CD4-positive, alpha-beta T cell treated with Interferon alpha-2 for 1 hour (primary cell): ENCODE results near the gene GDF9.
"Not testable (repeated sequence)": the region's sequence is repeated elsewhere in the genome, so short reads cannot be mapped to it uniquely, and the experiment has no call there.

Experiments
- DNase-seq, 2 donors: peaks; one replicate each; pipeline ENCODE4 v3.0.0-alpha.2; 2020 to 2022

GDF9 gene

DNA sequence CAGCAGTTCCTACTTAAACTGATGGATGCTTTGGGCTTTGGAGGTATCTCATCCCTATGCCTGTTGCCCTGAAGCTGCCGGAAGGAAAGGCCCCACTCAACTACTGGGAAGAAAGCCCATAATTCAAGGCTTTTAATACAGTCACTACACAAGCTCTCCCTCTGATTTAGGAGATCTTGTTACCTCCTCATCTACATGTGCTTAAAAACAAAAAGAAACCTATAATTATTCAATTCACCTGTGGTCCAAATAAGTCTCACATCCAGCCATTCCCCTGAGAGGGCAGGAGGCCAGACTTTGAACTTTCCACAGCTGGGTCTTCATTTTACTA, 6.5 kb upstream of the GDF9 start:
- DNase-seq = no peak

DNA sequence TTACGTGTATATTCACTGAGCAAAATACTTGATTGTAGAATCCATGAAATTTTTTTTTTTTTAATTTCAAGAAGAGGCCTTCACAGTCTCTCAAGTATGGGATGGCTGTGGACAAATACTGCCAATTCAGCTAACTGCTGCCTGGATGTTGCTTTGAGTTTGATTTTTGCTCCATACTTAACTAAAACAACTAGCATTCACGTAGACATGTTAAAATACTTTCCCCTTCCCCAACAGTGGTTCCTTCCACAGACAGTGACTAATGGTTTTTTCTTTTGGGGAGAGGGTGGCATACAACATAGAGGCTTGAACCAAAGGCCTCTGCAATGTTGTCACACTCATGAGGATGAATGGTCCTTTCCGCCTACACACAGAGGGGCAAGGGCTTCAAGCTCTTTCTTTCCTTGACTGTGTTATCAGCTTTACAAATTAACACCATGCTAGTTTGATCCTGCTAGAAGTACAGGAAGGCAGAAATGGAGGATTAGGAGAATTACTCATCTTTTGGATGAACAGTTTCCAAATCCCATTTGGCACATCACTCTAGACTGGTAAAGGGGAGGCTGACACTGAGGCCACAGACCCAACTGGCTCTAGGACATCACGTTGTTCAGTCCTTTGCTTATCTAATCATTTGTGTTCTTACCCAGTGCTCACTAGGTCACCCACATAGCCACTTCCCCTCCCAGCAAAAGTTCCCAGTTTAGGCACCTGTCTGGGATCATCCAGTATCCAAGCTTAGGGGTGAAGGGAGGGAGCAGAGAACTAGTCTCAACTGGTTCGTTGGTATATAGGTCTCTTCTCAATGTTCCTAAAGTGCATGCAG, 5.4 kb upstream of the GDF9 start:
- DNase-seq = no peak

DNA sequence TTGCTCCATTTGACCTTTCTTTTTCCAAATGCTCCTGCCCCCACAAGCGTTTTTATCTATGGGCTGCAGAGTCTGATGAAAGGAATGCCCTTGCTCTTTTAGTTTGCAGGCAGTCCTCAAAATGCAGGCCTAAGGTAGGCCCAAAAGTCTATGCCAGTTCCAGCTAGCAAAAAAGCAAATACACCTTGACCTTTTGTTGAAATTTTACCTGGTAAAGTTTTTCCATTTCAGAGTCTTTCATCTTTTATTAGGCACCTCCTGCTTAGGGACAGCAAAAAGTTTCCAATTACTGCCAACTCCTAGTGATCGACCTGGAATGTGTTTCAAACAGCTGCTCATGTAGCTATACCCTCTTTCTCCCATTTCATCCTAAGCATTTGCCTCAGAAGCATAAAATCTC, 4.5 kb upstream of the GDF9 start:
- DNase-seq = no peak

DNA sequence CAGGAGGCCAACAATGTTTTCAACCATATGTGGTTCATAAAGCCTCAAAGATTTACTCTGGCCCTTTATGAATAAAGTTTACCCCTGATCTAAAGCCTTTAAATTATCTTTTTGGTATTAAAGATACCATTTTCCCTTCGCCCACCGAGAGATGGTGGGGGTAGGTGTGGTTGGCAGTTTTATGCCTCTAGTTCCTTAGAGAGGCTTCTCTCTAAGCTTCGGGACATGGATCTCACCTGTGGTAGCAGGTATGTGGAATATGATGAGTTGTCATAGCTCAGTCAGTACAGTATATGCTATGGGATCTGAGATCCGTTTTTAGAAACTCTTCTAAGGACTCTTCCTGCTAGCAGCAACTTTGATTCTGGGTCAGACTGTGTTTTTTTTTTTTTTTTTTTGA, 2.5 kb upstream of the GDF9 start:
- no peak for DNase-seq

DNA sequence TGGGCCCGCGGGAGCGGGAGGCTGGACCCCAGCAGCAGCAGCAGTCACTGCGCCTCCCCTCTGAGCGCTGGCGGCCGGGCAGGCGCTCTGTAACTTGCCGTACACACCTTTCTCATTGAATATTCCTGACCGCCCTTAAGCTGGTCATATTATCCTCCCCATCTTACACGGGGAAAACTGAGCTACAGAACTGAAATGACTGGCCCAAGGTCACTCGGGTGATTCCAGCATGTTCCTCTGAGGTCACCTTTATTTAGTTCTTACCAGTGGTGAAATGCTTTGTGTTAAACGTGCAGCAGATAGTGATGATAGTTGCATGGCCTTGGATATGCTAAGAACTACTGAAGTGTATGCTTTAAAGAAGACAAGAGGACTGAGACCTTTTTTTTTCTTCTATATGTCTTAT, 780 bp upstream of the GDF9 start:
- DNase-seq = no peak

DNA sequence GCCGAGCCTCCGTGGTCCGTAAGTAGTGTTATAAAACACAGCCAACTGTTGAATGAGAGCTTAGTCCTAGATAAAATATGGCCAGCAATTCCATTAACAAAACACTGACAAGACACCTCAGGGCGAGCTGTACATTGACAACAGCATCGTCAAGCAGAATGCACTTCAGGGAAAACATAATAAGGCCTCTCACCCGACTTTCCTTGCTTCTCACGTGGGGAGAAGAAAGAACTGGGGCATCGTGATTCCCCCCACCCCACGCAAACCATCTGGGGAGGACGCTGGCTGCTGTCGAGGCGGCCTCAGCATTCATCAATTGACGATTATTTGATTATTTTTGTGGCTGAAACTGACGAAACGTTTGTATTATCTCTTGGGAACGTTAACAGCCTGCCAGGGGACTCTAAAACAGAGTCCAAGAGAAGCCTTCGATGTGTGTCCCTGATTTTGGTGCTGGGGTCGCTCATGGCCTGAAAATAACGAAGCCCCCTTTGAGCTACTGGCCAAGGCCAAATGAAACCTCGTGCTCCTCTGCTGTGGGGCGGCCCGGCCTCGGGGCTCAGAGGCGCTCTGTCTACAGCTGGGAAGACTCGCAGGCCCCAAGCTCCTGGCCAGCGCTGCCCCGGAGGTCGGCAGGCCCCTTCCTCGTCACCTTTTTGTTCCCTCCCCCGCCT, 464 bp downstream of the GDF9 start:
- no peak for DNase-seq

DNA sequence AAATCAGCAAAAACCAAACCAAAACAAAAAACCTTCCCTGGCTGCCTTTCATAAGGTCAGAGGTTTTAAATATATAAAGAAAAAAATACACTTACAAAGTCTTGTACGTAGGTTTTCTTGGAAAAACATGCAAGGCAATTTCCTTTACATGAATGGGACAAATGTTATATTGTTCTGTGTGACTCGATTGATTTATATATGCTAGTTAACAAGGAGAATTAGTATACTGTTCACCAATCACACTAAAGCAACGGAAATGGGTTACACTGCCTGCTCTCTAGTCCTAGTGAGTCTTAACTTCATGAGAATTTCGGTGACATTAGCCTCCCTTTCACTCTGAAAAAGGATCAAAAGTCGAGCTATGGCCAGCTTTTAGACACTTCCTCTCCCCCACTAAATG, 5.5 kb downstream of the GDF9 start:
- no peak for DNase-seq

DNA sequence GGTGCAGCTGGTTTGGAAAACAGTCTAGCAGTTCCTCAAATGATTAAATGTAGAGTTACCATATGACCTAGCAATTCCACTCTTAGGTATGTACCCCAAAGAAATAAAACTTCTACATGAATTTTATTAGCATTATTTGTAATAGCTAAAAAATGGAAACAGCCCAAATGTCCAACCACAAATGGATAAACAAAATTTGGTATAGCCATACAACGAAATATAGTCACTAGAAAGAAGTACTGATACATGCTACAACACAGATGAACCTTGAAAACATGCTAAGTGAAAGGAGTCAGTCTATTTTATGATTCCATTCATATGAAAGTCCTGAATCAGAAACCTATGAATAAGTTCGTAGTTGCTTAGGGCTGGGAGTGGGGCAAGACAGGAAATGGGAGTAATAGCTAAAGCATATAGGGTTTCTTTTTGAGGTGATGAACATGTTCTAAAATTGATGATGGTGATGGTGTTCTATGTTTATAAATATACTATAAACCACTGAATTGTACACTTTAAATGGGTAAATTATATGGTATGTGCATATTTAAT, 6.3 kb downstream of the GDF9 start:
- no peak for DNase-seq

DNA sequence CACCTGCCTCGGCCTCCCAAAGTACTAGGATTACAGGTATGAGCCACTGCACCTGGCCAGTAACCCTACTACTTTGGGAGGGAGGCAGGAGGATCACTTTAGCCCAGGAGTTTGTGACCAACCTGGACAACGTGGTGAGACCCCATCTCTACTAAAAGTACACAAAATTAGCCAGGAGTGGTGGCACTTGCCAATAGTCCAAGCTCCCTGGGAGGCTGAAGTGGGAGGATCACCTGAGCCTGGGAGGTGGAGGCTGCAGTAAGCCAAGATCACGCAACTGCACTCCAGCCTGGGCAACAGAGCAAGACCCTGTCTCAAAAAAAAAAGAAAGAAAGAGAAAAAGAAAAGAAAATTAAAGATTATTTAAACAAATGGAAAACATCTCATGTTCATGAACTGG, 10.3 kb downstream of the GDF9 start:
- no peak for DNase-seq

DNA sequence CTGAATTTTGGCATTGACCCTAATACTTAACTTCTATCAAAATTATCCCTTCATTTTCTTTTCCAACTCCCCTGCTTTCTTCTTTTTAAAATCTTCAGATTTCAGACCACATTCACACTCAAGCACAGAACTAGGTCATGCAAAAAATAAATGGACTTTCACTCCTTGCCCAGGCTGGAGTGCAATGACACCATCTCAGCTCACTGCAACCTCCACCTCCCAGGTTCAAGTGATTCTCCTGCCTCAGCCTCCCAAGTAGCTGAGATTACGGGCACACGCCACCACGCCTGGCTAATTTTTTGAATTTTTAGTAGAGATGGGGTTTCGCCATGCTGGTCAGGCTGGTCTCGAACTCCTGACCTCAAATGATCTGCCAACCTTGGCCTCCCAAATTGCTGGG, 11.3 kb downstream of the GDF9 start:
- DNase-seq = not testable (repeated sequence)

DNA sequence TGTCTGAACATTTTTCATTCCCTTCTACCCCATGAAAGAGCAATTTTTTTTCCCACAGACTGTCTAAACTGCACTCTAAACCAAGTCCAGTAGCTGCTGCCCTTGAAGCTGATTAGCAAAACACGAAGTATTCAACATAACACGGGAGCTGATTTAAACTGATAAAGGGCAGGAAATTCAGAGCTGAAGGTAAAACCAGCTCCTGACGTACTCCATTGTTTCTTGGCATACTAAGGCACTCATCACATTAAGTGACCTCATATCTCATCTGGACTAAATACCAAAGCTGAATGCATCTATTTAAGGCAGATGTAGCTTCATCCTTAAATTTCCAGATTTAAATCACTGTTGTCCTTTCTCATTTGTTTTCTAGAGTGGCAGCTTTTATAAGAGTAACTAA, 12.0 kb downstream of the GDF9 start:
- DNase-seq = no peak

DNA sequence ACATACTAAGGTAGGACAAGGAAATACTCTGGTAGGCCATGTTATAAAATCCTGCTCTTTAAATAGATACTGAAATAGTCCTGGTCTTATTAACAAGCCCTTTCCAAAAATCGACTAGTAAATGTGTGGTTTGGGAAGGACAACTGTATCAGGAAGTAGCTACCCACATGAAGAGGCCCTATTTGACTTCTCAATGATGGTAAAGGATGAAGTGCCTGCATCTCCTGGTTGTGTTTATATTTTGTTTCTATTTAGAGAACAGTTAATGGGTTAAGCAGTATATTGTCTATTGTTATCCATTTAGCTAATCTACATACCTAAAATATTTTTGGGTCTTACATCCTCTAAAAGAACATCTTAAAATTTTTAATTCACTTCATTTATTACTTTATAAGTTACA, 12.5 kb downstream of the GDF9 start:
- DNase-seq = no peak

DNA sequence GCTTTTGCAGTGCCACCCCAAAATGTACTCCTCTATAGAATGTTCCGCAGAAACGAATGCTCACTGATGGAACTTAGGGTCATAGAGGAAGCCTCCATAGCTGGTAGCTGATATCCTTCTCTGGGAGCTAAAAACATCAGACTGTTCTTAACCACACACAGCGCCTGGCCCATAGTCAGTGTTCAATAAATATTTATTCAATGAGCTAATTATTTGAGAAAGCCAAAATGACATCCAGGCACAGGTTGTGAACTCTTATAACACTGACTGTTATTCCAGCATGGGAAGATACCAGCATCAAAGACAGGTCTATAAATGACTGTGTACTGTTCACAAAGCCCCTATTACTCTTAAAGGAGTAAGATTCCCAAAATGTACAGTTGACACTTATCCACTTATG, 12.9 kb downstream of the GDF9 start:
- no peak for DNase-seq

DNA sequence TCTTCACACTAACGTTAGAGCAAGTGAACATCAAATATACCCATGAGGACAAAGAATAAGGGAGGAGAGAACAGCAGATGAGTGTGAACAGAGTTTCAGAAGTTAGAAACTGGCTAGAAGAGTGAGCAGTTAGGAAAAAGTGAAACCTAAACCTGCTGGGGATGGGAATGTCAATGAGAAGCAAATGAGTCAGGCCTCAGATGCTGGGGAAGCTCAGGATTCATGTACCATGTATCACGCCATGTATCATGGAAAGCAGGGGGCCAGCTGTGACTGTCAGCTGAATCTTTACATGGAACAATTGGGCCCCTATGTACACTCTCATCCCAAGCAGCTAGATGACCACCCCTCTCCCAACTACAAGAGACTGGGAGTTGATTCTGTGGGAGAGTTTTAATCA, 16.2 kb downstream of the GDF9 start:
- DNase-seq = no peak

DNA sequence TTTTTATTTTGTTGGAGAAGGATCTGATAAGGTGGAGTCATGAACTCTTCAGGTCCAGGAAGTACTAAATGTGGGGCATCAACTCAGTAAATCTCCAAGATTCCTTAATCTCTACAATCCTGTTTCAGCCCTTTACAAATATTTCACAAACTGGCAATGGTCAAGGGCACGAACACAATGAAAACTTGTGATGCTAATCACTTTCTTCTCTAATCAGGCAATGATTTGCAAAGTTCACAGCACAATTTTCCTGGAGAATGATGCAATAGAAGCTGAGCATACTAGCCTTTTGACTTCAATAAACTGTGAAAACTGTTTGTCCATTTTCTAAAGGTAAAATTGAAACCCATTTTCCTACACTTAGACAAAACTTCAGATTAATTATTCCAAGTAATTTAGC, 16.9 kb downstream of the GDF9 start:
- no peak for DNase-seq

DNA sequence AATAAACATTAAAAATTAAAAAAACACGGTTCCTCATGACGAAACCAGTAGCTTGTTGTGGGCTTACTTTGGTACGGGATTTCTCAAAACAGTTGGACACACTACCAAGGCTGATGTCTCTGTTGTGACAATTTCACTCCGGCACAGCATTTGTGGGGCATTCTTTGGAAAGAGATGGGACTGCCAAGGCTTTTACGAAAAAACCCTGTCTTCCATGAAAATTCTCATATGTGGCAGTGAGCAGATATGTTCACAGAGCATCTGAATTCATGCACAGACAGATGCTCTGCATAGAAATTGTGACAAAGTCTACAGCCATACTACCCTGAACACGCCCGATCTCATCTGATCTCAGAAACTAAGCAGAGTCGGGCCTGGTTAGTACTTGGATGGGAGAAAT, 18.0 kb downstream of the GDF9 start:
- no peak for DNase-seq

DNA sequence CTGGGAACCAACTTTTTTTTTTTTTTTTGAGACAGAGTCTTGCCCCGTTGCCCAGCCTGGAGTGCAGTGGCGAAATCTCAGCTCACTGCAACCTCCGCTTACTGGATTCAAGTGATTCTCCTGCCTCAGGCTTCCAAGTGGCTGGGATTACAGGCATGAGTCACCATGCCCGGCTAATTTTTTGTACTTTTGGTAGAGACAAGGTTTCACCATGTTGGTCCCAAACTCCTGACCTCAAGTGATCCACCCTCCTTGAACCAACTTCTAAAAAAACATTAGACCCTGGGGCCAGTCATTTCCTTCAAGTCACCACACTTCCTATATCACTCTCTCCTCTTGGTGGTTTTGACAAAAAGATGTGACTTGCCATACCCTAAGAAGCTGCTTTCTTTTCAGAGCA, 25.0 kb downstream of the GDF9 start:
- DNase-seq = peak in 1 of 2 donors; percentile 26

DNA sequence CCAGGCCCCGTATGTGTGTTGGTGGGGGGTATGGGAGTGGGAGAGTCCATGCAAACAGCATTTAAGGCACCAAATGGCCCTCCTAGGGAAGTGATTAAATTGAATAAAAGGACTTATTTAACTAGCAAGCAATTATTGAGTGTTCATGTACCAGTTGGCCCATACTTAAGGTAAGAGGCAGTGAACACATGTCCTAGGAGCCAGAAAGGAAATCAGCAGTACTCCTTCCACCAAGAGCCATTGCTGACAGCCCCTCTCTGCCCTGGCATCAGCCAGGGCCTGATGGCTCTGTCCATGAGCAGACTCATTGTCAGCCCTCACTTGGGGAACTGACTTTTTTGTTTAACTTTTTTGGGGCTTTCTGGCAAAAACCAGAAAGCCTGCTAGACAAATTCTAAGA, 25.4 kb downstream of the GDF9 start:
- DNase-seq = no peak

DNA sequence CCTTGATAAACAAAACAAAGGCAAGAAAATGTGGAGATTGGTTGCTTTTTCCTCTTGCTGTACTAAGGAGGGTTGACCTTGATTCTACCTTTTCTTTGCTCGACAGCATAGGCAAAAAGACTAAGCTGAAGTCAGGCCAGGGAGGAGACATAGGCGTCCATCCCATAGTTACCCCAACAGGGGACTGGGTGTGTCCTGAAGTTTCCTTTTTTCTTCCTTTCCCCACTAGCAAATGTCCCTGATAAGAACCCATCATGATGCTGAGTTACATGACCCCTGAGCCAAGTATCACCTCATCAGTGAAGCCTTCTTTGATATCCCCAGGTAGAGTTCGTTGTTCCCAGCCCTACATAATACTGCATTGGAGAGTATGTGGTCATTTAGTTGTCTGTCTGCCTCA, 26.0 kb downstream of the GDF9 start:
- no peak for DNase-seq

DNA sequence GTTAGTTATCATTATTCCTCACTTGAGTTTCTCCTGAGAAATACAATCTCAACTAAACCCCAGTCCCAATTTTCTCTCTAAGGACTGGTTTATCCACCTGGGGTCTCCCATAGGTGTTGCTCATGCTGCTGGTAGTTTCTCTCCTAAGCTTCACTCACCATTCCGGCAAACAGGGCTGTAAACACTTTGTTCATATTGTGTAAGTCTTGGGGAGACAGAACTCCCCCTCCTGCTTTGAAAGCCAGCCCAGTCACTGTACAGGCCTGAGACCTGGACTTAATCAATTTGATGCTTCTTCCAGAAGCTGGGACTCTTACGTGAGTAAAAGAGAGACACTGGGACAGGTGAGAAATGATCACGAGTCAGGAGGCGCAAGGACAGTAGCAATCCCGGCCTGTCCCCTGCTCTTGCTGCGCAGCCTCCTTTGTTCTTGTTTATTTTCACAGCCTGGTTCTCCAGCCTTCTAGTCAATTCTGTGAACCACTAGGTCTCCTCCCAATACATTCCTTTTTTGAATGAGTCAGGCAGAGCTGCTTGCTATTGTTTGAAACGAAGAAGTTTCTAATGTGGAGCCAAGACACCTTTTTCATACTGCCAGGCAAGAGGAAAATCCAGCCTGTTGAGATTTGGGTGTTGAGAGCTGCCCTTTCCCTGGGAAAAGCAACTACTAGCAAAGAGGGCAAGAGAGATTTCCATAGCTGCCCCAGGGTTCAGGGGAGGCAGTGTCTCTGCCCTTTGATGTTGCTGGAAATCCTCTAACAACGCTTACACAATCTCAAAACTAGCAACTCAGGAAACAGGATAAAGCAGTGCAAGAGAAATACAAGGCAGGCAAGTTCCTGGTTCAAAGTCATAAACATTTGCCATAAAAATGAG, 26.6 kb downstream of the GDF9 start:
- no peak for DNase-seq

DNA sequence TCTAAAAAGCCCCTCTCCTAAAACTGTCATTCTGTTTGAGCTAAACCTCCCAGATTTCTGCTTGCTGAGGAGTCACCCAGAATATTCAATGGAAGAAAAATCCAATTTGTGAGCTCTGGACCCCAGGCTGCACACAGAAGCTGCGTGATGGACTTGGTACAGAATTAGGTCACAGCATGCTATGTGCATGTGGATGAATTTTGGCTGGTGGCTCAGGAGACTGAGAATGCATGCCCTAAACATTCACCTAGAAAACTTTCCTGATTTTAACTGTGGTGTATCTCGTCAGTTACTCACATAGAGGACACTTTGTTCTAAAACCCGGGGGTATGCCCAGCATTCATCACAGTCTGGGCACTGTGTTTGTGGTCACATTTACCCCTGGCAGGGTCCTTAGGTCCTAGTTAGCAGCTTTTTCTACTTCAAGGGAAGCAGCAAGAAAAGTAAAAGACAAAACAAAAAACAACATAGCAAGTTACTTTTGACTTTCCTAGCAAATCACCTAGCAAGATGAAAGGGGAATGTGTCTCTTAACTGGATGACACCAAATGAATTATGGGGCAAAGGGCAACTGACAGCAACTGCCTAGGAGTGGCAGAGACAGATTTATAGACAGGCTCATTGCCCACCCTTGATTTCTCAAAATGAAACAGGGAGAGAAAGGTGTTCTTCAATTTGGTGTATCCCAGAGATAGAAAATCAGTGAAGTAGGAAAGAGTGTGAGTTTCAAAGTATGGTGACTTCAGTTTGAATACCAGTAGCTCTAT, 27.6 kb downstream of the GDF9 start:
- DNase-seq = no peak

DNA sequence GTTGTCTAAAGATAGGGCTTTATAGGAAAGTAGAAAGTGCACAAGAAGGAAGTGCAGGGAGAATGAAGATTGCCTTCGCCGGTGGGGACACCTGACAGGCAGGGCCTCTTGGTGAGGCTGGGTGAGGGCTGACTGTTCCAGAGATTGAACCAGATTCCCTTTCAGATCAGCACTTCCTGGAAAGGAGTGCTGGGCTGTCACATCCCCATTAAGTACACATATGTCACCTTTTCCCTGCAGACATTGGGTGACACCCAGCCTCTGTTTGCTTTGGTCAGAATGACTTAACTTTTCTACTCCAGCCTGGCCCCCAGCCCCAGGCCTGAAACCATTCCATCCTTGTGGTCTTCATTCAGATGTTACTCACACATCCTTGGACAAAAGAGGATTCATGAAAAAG, 28.4 kb downstream of the GDF9 start:
- no peak for DNase-seq

DNA sequence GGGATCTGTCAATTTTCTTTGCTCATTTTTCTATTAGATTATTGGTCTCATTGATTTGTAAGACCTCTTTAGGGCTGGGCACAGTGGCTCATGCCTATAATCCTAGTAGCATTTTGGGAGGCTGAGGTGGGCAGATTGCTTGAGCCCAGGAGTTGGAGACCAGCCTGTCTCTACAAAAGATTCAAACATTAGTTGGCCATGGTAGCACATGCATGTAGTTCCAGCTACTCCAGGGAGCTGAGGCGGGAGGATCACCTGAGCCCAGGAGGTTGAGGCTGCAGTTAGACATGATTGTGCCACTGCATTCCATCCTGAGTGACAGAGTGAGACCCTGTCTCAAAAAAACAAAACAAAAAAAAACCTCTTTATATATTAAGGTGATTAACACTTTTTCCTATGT, 29.4 kb downstream of the GDF9 start:
- no peak for DNase-seq
